Smooth muscle cell of the brain vasculature (primary cell): ENCODE results near the gene SPINK7.
"Not testable (repeated sequence)": the region's sequence is repeated elsewhere in the genome, so short reads cannot be mapped to it uniquely, and the experiment has no call there.

Source experiments
- DNase-seq: peaks from one replicate; pipeline ENCODE4 v3.0.0-alpha.2; 2012; ENCODE audit warnings: low read depth, low spot score

The SPINK7 gene

DNA sequence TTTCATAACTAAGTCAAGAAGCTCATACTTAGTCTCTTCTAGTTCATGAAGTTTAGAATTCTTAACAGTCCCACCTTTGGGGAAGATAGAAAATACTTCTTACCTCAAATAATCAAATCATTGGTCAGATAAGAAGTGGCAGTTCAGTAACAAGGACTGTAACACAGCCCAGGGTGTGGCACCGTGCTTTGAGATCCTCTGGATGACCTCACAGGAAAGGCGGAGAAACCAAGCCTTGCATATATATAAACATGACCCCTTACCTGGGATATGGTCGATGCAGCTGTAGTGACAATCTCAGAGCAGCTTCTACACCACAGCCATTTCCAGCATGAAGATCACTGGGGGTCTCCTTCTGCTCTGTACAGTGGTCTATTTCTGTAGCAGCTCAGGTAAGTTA, at the start of gene SPINK7:
Gene SPINK7, plus strand, starts transcription at position 271 of the 400 bp plus-strand sequence. Its CDS starts 61 bp downstream, at position 332.
- no peak for DNase-seq

DNA sequence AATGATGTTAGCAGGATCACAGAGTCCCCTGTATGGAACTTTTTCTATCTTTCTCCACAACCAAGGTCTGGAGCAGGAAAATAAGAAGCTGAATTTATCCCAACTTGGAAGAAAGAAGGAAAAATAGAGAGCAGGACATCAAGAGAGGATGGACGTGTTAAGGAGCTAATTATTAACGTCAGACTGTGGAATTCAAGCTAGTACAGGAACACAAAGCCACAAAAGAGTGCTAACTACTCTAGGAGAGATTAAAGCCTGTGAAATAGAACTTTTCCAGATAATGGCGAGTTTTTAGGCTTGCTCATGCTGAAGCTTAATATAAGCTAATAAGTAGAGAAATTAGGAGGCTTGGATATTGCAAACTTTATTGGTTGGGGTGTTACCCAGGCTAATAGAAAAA, 44.3 kb upstream of the SPINK7 start:
- DNase-seq = no peak

DNA sequence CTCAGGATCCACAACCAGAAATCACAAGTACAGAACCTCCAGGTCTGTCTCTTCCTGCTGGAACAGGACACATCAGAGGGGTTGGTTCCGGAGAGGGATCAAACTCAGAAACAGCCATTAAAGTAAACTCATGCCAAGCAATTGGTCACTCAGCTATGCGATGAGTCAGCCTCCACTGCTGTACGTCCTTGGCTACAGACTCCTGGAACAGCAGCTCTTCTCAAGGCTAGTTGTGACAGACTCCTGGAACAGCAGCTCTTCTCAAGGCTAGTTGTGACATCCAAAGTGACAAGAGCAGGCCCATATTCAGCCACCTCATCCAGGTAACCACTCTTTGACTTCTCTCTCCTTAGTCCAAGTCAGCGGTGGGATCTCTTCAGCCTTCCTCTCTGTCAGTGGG, 43.7 kb upstream of the SPINK7 start, which contains the start of gene SPINK13:
Gene SPINK13, plus strand, starts transcription at position 229 of the 400 bp plus-strand sequence. CDS start 1,279 bp downstream, outside the sequence.
- DNase-seq = no peak

DNA sequence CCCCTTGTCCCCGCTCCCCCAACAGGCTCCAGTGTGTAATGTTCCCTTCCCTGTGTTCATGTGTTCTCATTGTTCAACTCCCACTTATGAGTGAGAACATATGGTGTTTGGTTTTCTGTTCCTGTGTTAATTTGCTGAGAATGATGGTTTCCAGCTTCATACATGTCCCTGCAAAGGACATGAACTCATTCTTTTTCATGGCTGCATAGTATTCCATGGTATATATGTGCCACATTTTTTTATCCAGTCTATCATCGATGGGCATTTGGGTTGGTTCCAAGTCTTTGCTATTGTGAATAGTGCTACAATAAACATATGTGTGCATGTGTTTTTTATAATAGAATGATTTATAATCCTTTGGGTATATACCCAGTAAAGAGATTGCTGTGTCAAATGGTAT, 37.1 kb upstream of the SPINK7 start:
- not testable (repeated sequence) for DNase-seq

DNA sequence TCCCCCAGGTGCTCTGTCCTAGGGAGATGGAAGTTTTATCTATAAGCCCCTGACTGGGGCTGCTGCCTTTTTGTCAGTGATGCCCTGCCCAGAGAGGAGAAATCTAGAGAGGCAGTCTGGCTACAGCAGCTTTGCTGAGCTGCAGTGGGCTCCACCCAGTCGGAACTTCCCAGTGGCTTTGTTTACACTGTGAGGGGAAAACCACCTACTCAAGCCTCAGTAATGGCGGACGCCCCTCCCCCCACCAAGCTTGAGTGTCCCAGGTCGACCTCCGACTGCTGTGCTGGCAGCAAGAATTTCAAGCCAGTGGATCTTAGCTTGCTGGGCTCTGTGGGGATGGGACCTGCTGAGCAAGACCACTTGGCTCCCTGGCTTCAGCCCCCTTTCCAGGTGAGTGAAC, 31.3 kb upstream of the SPINK7 start:
- DNase-seq = not testable (repeated sequence)

DNA sequence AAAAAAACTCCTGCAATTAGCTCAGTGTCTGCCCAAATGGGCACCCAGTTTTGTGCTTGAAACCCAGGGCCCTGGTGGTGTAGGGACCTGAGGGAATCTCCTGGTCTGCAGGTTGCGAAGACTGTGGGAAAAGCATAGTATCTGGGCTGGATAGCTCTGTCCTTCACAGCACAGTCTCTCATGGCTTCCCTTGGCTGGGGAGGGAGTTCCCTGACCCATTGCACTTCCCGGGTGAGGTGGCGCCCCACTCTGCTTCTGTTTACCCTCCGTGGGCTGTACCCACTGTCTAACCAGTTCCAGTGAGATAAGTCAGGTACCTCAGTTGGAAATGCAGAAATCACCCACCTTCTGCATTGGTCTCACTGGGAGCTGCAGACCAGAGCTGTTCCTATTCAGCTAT, 30.9 kb upstream of the SPINK7 start:
- not testable (repeated sequence) for DNase-seq

DNA sequence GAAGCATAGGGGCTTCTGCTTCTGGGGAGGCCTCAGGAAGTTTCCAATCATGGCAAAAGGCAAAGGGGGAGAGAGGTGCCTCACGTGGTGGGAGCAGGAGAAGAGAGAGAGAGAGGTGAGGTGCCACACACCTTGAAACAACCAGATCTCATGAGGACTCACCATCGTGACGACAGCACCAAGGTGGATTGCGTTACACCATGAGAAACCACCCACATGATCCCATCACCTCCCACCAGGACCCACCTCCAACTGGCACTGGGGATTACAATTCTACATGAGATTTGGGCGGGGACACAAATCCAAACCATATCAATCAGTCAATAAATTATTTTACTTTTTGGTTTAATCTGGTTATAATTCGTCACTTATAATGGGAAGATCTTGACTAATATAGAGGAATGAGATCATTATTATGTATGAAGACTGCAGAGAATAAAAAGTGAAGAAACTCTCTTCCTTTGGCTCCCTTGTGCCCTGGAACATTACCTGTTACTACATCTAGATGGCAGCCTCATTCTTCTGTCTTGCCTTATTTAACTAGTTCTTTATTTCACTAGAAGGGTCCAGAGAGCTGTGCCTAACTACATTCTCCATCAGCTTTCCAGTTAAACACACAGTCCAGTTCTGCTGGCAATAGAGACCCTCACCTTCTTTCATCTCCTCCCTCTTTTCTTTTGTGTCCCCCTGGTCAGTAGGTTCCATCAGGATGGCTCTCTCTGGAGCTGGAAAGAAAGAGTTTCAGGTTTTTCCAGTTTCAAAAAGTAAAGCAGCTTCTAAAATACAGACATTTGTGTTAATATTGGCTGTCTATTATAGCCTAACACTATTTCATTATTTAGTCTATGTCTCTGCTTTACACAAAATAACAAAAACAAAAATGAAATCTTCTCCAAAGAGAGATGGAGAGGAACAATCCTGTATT, 21.7 kb upstream of the SPINK7 start:
- DNase-seq = no peak

DNA sequence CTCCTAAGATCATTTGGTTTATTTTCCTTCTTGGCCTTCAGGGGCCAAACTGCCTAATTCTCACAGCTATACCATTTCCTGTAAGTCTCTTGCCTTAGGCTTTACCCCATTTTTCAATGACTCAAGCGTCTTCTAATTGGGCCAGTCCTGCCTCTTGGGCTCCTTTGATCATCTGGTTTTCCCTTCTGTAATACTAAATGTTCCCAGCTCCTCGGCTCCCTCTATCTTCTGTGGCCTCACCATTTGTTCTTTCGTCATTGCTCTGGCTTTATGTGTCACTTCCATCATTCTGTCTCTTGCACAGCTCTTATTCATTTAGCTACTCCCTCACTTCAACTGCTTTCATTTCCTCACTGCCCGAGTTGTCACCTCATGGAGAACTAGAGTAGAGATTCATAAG, 14.5 kb upstream of the SPINK7 start:
- no peak for DNase-seq

DNA sequence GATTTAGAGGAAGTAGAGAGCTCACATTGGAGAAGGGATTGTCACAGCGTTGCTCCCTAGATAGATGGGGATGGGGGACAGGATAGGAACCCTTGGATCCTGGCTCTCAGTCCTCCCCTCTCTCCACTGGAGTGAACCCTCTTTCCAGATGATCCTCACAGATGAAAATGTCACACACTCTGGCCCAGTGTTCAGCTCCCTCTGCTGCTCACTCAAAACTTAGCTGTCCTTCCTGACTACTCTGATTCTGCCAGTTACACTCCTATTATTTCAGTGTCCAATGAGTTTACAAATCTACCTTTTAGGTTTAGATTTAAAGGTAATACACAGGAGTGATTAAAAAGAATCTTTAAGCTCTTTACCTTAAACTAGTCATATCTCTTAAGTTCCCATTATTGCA, 5.8 kb upstream of the SPINK7 start:
- no peak for DNase-seq

DNA sequence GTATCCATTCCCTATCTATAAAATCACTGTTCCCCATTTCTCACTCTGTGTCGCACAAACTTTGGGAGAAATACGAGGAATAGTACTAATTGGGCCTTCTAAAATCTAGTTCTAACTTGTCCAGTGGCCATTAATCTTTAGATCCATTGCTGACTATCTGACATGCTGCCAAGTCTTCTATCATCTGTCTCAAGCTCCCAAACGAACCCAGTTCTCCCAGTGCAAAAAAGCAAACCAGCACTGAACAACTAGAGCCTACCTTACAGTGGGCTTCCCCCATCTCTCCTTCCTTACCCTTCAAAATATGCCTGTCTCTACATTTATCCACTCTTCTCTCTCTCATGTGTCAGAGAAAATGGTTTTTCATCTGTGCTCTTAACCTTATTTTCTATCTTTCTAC, 3.2 kb upstream of the SPINK7 start:
- no peak for DNase-seq

DNA sequence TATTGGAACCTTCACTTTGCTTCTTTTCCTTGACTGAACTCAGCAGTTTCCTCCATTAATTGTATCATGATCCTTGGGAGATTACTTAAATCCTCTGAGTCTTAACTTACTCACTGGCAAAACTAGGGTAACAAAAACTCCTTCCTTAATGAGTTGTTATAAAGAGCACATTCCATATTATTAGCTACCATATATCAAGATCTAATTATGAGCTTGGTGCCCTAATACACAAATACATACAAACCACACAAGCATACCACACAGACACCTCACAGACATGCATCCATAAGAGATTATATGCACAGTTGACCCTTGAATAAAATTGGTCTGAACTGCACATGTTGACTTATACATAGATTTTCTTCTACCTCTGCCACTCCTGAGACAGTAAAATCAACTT, 2.5 kb upstream of the SPINK7 start:
- no peak for DNase-seq

DNA sequence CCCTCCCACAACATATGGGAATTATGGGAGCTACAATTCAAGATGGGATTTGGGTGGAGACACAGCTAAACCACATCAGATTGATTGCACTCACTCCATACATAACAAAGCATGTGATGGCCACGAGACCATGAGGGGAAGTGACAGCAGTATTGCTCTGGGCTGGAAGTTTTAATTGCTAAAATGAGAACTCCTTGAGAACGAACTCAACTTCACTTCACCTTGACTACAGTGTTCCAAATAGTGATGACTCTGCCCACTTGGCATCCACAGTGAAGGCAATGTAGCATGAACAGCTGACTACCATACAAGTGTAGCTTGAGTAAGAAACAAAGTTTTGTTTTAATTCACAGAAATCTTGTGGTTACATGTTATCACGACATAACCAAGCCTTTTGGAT, 739 bp upstream of the SPINK7 start:
- DNase-seq = no peak

DNA sequence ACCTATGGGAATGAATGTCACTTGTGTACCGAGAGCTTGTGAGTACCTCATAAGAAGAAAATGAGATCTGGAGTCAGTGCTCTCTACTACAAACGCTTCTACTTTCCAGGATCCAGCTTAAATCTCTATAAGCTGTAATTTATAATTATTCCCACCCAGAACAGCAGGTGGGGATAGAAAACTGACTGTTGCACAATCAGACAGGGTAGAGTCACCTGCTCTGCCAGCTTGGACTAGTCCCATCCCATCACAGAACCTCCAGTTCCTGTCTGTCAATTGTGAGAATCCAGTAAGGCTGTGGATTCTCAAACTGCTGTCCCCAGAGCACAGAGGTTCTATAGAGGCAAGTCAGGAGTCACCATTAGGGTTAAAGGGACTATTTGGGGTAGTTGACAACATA, 2.0 kb downstream of the SPINK7 start:
- no peak for DNase-seq

DNA sequence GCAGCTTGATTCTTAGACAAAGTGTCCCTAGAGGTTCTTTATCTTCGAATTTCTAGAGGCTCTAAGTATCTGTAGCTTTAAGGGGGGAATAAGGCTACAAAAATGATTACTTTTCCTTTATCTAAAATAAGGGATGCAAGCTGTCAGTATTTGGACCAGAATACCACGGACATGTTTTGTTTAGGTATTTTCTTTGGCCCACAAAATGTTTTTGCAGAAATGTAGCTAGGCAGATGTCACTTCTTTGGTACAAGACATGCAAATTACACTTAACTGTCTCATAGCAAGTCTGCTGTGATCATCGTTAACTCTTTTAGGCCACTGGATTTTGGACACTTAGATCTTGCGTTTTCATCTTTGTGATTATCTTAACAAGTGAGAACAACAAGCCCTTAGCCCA, 2.5 kb downstream of the SPINK7 start:
- no peak for DNase-seq

DNA sequence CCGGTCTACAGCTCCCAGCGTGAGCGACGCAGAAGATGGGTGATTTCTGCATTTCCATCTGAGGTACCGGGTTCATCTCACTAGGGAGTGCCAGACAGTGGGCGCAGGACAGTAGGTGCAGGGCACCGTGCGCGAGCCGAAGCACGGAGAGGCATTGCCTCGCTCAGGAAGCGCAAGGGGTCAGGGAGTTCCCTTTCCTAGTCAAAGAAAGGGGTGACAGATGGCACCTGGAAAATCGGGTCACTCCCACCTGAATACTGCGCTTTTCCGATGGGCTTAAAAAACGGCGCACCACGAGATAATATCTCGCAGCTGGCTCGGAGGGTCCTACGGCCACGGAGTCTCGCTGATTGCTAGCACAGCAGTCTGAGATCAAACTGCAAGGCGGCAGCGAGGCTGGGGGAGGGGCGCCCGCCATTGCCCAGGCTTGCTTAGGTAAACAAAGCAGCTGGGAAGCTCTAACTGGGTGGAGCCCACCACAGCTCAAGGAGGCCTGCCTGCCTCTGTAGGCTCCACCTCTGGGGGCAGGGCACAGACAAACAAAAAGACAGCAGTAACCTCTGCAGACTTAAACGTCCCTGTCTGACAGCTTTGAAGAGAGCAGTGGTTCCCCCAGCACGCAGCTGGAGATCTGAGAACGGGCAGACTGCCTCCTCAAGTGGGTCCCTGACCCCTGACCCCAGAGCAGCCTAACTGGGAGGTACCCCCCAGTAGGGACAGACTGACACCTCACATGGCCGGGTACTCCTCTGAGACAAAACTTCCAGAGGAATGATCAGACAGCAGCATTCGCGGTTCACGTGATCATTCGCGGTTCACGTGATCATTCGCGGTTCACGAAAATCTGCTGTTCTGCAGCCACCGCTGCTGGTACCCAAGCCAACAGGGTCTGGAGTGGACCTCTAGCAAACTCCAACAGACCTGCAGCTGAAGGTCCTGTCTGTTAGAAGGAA, 8.1 kb downstream of the SPINK7 start:
- not testable (repeated sequence) for DNase-seq

DNA sequence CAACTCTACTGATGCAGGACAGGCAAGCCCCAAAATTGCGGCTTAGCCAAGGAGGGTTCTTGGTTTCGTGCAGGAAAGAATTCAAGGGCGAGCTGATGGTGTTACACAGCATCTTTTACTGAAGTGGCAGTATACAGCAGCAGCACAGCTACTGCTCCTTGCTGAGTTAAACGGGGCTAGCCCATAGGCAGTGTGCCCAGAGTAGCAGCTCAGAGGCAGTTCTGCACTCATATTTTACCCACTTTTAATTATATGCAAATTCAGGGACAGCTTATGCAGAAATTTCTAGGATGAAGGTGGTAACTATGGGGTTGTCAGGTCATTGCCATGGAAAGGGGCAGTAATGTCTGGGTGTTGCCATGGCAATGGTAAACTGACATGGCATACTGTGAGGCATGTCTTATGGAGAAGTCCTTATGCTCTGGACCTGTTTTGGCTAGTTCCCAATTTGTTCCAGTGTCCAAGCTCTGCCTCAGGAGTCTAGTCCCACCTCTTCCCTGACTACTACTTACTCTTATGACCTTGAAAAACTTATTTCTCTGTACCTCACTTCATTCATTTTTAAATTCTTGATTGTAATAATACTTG, 21.1 kb downstream of the SPINK7 start:
- no peak for DNase-seq

DNA sequence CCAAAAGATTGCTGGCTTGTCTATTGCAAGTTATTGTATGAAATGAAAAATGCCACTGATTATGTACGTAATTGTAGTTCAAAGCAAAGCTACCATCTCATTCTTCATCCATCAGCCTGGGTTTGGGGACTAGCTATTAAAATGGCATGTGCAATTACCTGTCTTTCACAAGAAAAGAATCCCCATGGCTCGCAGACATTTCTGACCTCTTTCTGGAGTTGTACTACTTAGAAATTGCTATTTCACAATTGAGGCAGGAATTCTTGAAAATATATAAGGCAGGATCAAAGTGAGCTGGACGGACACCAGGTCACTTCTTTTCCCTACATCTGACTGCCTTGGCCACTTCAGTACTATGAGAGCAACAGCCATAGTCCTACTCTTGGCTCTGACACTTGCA, 23.0 kb downstream of the SPINK7 start, which contains the start of gene SPINK9:
Gene SPINK9, plus strand, starts transcription at position 301 of the 400 bp plus-strand sequence. Its CDS starts 55 bp downstream, at position 356.
- no peak for DNase-seq

DNA sequence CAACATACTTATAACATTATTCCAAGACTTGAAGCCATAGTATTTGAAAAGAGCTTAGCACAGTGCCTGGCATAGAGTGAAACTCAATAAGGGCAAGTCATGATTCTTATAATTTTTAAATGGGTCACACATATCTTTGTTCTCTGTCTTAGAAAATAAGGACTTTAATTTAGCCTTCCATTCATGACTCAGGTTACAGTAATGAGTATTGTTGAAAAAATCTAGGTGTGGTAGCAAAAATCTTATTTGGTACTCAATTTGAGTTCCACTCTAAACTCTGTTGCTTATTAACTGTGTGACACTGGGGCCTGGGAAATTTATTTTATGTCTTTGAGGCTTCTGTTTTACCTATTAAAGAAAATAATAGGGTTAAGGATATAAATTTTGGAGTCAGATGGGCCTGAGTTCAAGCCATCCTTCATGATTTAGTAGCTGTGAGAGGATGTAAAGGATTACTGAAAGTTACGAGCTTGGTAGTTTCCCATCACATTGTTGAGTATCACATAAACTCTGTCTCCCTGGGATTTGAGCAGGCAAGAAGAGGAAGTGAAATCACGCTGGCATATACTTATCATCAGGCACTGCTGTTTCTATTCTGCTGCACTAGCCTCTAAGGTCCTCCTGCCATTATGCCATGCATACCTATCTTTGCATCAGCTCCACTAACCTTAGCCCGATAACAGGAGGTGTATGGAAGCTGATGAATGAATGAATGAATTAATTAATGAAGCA, 24.6 kb downstream of the SPINK7 start:
- no peak for DNase-seq

DNA sequence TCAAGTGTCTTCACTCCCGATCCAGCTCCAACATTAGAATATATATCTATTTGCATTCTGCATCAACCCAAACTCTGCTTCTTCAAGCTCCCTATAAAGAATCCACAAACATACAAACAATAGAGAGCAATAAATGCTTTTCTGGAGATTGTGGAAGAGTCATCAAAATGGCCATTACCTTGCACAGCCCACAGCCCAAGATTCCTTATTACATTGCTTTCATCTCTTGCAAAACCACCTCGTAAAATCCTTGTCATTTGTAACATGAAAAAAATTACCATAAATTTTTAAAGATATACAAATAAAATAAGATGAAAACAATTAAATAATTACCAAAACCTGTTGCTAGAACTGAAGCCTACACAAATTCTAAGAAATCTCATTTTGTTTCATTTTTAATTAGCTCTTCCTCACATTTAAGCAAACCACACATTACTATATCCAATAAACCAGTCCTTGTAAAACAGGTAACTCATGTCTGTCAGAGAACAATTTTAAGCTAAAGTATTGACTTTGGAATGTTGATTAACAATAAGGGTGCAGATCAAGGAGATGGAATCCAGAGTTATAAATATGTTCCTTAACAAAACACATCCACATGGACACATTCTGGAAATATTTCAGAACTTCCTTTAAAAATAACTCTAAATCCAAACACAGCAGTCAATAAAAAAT, 30.3 kb downstream of the SPINK7 start:
- DNase-seq = no peak

DNA sequence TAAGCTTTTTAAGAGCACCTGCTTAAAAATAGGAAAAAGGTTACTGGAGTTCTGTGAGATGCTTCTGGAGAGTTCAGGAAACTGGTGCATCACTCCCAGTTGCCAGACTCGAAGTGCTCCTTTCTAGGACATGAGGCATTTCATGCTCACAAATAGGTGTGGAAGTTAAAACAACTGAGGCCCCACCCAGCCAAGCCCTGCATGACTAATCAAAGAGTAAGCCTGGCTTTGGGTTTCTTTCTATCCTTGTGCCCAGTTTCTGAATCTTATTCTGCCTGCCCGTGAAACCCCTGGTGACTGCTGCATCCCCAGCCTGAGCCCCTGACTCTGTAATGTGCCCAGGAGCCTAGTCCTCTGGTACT, 30.8 kb downstream of the SPINK7 start:
- no peak for DNase-seq
